Transverse colon (tissue), 4 donors: ENCODE measurements around the gene MIER2. TPM values are rescaled to one million over a fixed set of nuclear protein-coding genes. Genes with fewer than 3 reads are reported as not detected.
"Not testable (repeated sequence)": the region's sequence is repeated elsewhere in the genome, so short reads cannot be mapped to it uniquely, and the experiment has no call there.

Experiments
- DNase-seq: peaks from one replicate; pipeline ENCODE4 v3.0.0-alpha.2; 2019
- H3K27ac ChIP-seq, 4 donors: fragments of 200-600 bp; sonication (generic); 2 replicates each; pipeline ENCODE4 v1.5.1; 2016 to 2018; ENCODE audit warnings: inconsistent platforms in 4 of 4
- H3K27me3 ChIP-seq: fragments of 200-600 bp; sonication (generic); 2 replicates; pipeline ENCODE4 v1.5.1; 2017; ENCODE audit warnings: inconsistent platforms
- H3K36me3 ChIP-seq, 4 donors: fragments of 200-600 bp; sonication (generic); 2 replicates each; pipeline ENCODE4 v1.5.1; 2017 to 2019; ENCODE audit warnings: inconsistent platforms in 4 of 4
- H3K4me1 ChIP-seq, 4 donors: fragments of 200-600 bp; sonication (generic); 2 replicates each; pipeline ENCODE4 v1.5.1; 2017 to 2020; ENCODE audit warnings: inconsistent platforms in 4 of 4
- H3K4me3 ChIP-seq, 4 donors: fragments of 200-600 bp; sonication (generic); 1 replicate in 1 of 4; 2 replicates in 3 of 4; pipeline versions ENCODE4 v1.5.1 to v1.6.1; 2017 to 2019; ENCODE audit warnings: inconsistent platforms in 4 of 4
- H3K9me3 ChIP-seq, 2 donors: fragments of 200-600 bp; sonication (generic); 2 replicates each; pipeline ENCODE4 v1.5.1; 2017 to 2019; ENCODE audit warnings: inconsistent platforms in 2 of 2
- EP300 ChIP-seq: sonication (generic); formaldehyde crosslinking; IDR thresholded peaks from one replicate; pipeline ENCODE4 v1.6.1; 2017; ENCODE audit warnings: antibody characterized with exemption, low read depth
- POLR2A ChIP-seq: fragments of 450-650 bp; IDR thresholded peaks from one replicate; pipeline ENCODE4 v1.6.1; 2016; ENCODE audit warnings: antibody characterized with exemption, mild to moderate bottlenecking, moderate library complexity
- POLR2AphosphoS5 ChIP-seq, 3 donors: sonication (generic); formaldehyde crosslinking; IDR thresholded peaks; one replicate each; pipeline ENCODE4 v1.6.1; 2016; ENCODE audit warnings: antibody characterized with exemption in 3 of 3
- WGBS, 2 donors: methylation state at CpG; one replicate each; pipeline ENCODE4 v1.1.5; 2018; ENCODE audit warnings: low coverage in 1 of 2; 5-methylcytosine and 5-hydroxymethylcytosine counted together
- in situ Hi-C, 4 donors: fragments of 200-750 bp; cut with MboI; loops; one replicate each; pipeline versions ENCODE4 v1.15.0 to v1.15.1; 2017; ENCODE audit warnings: low sequenced_read_pairs in 3 of 4, low pct_ligation_motif_present in 1 of 4, low pct_unique_long_range_greater_than_20kb in 1 of 4
- intact Hi-C: fragments of 100-400 bp; cut with DNase I; formaldehyde crosslinking; loops from one replicate; pipeline ENCODE4 v1.15.1; 2023; ENCODE audit warnings: low total_unique reads
- total RNA-seq, 4 donors: library from RNA; depleted of rRNA; stranded (reverse); fragments of >200 nt; gene quantifications; one replicate each; pipeline ENCODE4 v1.1.0, GENCODE V29; 2016
- TF ChIP-seq, protein P1 (sequence below), 5 experiments: fragments of 200-600 bp in 3 of 5; fragments of 450-650 bp in 2 of 5; sonication (generic) in 3 of 5; IDR thresholded peaks; 1 replicate in 2 of 5; 2 replicates in 3 of 5; pipeline ENCODE4 v1.5.1; 2016 to 2017; ENCODE audit warnings: antibody characterized with exemption in 5 of 5, inconsistent platforms in 3 of 5, mild to moderate bottlenecking in 2 of 5, moderate library complexity in 1 of 5

MIER2 gene
- total RNA-seq, 4 donors from 2014 or later = 8.2 to 41.1 (median 16.7) TPM

DNA sequence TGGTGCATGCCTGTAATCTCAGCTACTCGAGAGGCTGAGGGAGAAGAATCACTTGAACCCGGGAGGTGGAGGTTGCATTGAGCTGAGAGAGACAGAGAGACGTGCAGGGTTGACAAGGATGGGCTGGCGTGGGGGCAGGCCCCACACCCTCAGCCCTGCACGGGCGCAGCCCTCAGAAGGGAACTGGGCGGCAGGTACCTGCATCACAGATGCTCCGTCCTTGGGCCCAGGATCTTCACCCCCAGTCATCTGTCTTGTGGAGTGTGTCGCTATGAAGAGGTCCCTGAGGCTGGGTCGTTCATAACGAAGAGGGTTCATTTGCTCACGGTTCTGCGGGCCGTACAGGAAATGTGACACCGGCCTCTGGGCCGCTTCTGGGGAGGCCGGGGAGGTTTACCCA, 44.1 kb upstream of the MIER2 start:
- Histone ChIP-seq H3K4me3 (no peak overlapping the region), H3K27me3 (peaks cover 35% of the 10 kb centered on the region), H3K27ac (no peak overlapping the region), H3K36me3 (no peaks in the 10 kb centered on the region), H3K4me1 (no peaks in the 10 kb centered on the region), H3K9me3 (no peaks in the 10 kb centered on the region)
- in situ Hi-C loops = no loop called here
- no peak for DNase-seq
- WGBS, 2 donors = 60 to 88% methylated on average over 1 to 17 of the region's 17 CpGs
- intact Hi-C loops = no loop called here
- TF ChIP-seq POLR2AphosphoS5 (IDR thresholded peaks at IDR 0.05) = no peak
- no peak for TF ChIP-seq EP300
- TF ChIP-seq POLR2A = no peak
- TF ChIP-seq, protein P1, sequence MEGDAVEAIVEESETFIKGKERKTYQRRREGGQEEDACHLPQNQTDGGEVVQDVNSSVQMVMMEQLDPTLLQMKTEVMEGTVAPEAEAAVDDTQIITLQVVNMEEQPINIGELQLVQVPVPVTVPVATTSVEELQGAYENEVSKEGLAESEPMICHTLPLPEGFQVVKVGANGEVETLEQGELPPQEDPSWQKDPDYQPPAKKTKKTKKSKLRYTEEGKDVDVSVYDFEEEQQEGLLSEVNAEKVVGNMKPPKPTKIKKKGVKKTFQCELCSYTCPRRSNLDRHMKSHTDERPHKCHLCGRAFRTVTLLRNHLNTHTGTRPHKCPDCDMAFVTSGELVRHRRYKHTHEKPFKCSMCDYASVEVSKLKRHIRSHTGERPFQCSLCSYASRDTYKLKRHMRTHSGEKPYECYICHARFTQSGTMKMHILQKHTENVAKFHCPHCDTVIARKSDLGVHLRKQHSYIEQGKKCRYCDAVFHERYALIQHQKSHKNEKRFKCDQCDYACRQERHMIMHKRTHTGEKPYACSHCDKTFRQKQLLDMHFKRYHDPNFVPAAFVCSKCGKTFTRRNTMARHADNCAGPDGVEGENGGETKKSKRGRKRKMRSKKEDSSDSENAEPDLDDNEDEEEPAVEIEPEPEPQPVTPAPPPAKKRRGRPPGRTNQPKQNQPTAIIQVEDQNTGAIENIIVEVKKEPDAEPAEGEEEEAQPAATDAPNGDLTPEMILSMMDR (IDR thresholded peaks at IDR 0.05) = no peak

DNA sequence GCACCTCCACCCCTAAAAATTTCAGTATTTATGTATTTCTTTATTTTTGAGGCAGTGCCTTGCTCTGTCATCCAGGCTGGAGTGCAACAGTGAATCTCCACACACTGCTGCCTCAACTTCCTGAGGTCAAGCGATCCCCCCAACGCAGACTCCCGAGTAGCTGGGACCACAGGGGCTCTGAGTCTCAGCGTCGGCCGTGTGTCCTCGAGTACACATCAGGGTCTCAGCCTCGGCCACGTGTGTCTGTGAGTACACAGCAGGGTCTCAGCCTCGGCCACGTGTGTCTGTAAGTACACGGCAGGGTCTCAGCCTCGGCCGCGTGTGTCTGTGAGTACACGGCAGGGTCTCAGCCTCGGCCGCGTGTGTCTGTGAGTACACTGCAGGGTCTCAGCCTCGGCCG, 43.2 kb upstream of the MIER2 start:
- Histone ChIP-seq H3K4me1 (no peaks in the 10 kb centered on the region), H3K4me3 (no peak overlapping the region), H3K36me3 (no peaks in the 10 kb centered on the region), H3K27ac (no peak overlapping the region), H3K27me3 (peaks cover 44% of the 10 kb centered on the region), H3K9me3 (no peaks in the 10 kb centered on the region)
- in situ Hi-C loops (no loop called here), intact Hi-C loops (no loop called here)
- TF ChIP-seq POLR2AphosphoS5 (IDR thresholded peaks at IDR 0.05) (no peak), EP300 (no peak), POLR2A (no peak)
- TF ChIP-seq, protein P1 (IDR thresholded peaks at IDR 0.05) = no peak
- DNase-seq = no peak
- 88% methylated on average over 18 of the region's 21 CpGs; no CpG with 5 or more reads in 1 of the 2 donors for WGBS, 2 donors

DNA sequence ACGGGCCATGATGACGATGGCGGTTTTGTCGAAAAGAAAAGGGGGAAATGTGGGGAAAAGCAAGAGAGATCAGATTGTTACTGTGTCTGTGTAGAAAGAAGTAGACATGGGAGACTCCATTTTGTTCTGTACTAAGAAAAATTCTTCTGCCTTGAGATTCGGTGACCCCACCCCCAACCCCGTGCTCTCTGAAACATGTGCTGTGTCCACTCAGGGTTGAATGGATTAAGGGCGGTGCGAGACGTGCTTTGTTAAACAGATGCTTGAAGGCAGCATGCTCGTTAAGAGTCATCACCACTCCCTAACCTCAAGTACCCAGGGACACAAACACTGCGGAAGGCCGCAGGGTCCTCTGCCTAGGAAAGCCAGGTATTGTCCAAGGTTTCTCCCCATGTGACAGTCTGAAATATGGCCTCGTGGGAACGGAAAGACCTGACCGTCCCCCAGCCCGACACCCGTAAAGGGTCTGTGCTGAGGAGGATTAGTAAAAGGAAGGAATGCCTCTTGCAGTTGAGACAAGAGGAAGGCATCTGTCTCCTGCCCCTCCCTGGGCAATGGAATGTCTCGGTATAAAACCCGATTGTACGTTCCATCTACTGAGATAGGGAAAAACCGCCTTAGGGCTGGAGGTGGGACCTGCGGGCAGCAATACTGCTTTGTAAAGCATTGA, 42.2 kb upstream of the MIER2 start:
- in situ Hi-C loops, H3K4me3 ChIP-seq, H3K36me3 ChIP-seq, H3K9me3 ChIP-seq, H3K4me1 ChIP-seq, H3K27ac ChIP-seq, DNase-seq, intact Hi-C loops: not testable (repeated sequence)
- peaks cover 45% of the 10 kb centered on the region for H3K27me3 ChIP-seq
- 13 to 33% methylated on average over 2 to 19 of the region's 22 CpGs for WGBS, 2 donors

DNA sequence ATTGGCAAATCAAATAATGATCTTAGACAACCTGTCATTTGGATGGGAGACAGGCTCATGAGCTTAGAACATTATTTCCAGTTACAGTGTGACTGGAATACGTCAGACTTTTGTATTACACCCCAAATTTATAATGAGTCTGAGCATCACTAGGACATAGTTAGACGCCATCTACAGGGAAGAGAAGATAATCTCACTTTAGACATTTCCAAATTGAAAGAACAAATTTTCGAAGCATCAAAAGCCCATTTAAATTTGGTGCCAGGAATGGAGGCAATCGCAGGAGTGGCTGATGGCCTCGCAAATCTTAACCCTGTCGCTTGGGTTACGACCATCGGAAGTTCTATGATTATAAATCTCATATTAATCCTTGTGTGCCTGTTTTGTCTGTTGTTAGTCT, 41.6 kb upstream of the MIER2 start:
- intact Hi-C loops, H3K4me3 ChIP-seq, DNase-seq, H3K36me3 ChIP-seq, H3K9me3 ChIP-seq, H3K4me1 ChIP-seq, in situ Hi-C loops, H3K27ac ChIP-seq: not testable (repeated sequence)
- peaks cover 45% of the 10 kb centered on the region for H3K27me3 ChIP-seq
- 45 to 53% methylated on average over 2 to 8 of the region's 8 CpGs for WGBS, 2 donors

DNA sequence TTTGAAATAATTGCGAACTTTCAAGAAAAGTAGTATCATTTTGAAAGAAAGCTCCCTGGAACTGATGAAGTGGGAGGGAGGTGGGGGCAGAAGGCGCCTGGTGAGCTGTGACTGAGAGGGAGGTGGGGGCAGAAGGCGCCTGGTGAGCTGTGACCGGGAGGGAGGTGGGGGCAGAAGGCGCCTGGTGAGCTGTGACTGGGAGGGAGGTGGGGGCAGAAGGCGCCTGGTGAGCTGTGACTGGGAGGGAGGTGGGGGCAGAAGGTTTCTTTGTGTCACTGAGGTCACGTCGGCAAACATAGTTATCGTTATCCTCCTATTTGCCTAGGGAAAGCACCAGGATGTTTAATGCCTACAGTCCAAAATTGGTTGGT, 40.2 kb upstream of the MIER2 start:
- Histone ChIP-seq H3K36me3 (no peaks in the 10 kb centered on the region), H3K27me3 (peaks cover 44% of the 10 kb centered on the region), H3K9me3 (no peaks in the 10 kb centered on the region), H3K27ac (no peak overlapping the region), H3K4me1 (no peaks in the 10 kb centered on the region), H3K4me3 (no peak overlapping the region)
- intact Hi-C loops (no loop called here), in situ Hi-C loops (no loop called here)
- 54% methylated on average over 5 to 9 of the region's 9 CpGs for WGBS, 2 donors
- TF ChIP-seq EP300 (no peak), POLR2A (no peak), POLR2AphosphoS5 (IDR thresholded peaks at IDR 0.05) (no peak)
- TF ChIP-seq, protein P1 (IDR thresholded peaks at IDR 0.05) = no peak
- DNase-seq = no peak
